ENCODE data around the gene NXPE2.

Gene NXPE2

GRCh38 chr11:114719562-114719961, 41.2 kb downstream of the NXPE2 start:
- TF ChIP-seq GATA2 (IDR thresholded peaks at IDR 0.05; ENCODE audit: low read depth, low read length) (no peak), GATA3 (IDR thresholded peaks at IDR 0.05; ENCODE audit: low read depth, low read length) (no peak)

GRCh38 chr11:114724916-114725524, 46.7 kb downstream of the NXPE2 start:
- no peak for TF ChIP-seq GATA2 (IDR thresholded peaks at IDR 0.05; ENCODE audit: low read depth, low read length)
- TF ChIP-seq GATA3 (IDR thresholded peaks at IDR 0.05; ENCODE audit: low read depth, low read length), result no peak

- no peak for TF ChIP-seq GATA2 (IDR thresholded peaks at IDR 0.05; ENCODE audit: low read depth, low read length)
- no peak for TF ChIP-seq GATA3 (IDR thresholded peaks at IDR 0.05; ENCODE audit: low read depth, low read length)
These were observed 47.3 kb downstream of the NXPE2 start for GRCh38 chr11:114725623-114726022.

- TF ChIP-seq GATA3 (IDR thresholded peaks at IDR 0.05; ENCODE audit: low read depth, low read length) (no peak), GATA2 (IDR thresholded peaks at IDR 0.05; ENCODE audit: low read depth, low read length) (no peak)
These were observed 58.5 kb downstream of the NXPE2 start for GRCh38 chr11:114736806-114737205.

GRCh38 chr11:114738954-114739353, 60.6 kb downstream of the NXPE2 start:
- TF ChIP-seq GATA3 (IDR thresholded peaks at IDR 0.05; ENCODE audit: low read depth, low read length), result no peak
- no peak for TF ChIP-seq GATA2 (IDR thresholded peaks at IDR 0.05; ENCODE audit: low read depth, low read length)

- no peak for TF ChIP-seq GATA2 (IDR thresholded peaks at IDR 0.05; ENCODE audit: low read depth, low read length)
- no peak for TF ChIP-seq GATA3 (IDR thresholded peaks at IDR 0.05; ENCODE audit: low read depth, low read length)
These were observed 66.9 kb downstream of the NXPE2 start for GRCh38 chr11:114745150-114745671.

- no peak for TF ChIP-seq GATA3 (IDR thresholded peaks at IDR 0.05; ENCODE audit: low read depth, low read length)
These were observed 67.7 kb downstream of the NXPE2 start for GRCh38 chr11:114746013-114746412.

Data from SH-SY5Y (cell line).